ENCODE results near the gene TH.

The TH gene

GRCh38 chr11:2163428-2163978 is 8.1 kb downstream of the TH start:
- CTCF ChIA-PET = interaction anchor here (1.1 to 3.3 kb wide), 3 partner anchors 11 to 470 kb away, joined by 3 to 20 read pairs (median 4); no protein-coding TSS in a partner anchor
- POLR2A ChIA-PET = no interaction called here
- TF ChIP-seq, protein P1, sequence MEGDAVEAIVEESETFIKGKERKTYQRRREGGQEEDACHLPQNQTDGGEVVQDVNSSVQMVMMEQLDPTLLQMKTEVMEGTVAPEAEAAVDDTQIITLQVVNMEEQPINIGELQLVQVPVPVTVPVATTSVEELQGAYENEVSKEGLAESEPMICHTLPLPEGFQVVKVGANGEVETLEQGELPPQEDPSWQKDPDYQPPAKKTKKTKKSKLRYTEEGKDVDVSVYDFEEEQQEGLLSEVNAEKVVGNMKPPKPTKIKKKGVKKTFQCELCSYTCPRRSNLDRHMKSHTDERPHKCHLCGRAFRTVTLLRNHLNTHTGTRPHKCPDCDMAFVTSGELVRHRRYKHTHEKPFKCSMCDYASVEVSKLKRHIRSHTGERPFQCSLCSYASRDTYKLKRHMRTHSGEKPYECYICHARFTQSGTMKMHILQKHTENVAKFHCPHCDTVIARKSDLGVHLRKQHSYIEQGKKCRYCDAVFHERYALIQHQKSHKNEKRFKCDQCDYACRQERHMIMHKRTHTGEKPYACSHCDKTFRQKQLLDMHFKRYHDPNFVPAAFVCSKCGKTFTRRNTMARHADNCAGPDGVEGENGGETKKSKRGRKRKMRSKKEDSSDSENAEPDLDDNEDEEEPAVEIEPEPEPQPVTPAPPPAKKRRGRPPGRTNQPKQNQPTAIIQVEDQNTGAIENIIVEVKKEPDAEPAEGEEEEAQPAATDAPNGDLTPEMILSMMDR (IDR thresholded peaks at IDR 0.05; ENCODE audit: control extremely low read depth, extremely low read depth, low read depth, missing control alignments) = no peak
- DNase-seq (ENCODE audit: extremely low spot score) = no peak

GRCh38 chr11:2160736-2161259 is 10.8 kb downstream of the TH start, which contains the start of gene INS:
Gene INS (minus strand): TSS chr11:2161209. CDS start chr11:2160971, 238 bp downstream.
- ChIA-PET POLR2A (no interaction called here), CTCF (interaction anchor here (2.5 to 17.4 kb wide), 2 partner anchors 10 to 128 kb away, joined by 21 to 561 read pairs; no protein-coding TSS in a partner anchor)
- TF ChIP-seq, protein P1 (IDR thresholded peaks at IDR 0.05; ENCODE audit: control extremely low read depth, extremely low read depth, low read depth, missing control alignments) = no peak
- DNase-seq (ENCODE audit: extremely low spot score) = no peak

DNA sequence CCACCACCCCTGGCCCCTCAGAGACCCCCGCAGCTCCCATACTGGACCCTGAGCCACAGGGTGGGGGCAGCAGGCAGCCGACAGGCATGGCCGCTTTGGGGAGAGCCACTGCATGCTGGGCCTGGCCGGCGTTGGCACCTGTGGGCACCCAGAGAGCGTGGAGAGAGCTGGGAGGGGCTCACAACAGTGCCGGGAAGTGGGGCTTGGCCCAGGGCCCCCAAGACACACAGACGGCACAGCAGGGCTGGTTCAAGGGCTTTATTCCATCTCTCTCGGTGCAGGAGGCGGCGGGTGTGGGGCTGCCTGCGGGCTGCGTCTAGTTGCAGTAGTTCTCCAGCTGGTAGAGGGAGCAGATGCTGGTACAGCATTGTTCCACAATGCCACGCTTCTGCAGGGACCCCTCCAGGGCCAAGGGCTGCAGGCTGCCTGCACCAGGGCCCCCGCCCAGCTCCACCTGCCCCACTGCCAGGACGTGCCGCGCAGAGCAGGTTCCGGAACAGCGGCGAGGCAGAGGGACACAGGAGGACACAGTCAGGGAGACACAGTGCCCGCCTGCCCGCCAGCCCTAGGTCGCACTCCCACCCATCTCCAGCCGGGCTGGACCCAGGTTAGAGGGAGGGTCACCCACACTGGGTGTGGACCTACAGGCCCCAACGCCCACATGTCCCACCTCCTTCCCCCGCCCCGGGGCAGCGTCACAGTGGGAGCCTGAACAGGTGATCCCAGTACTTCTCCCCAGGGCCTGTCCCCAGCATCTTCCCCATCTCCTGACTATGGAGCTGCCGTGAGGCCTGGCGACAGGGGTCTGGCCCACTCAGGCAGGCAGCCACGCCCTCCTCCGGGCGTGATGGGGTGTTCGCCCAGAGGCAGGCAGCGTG is 11.8 kb downstream of the TH start:
- ChIA-PET POLR2A (no interaction called here), CTCF (interaction anchor here (1.3 to 17.4 kb wide), 5 partner anchors 9 to 467 kb away, joined by 4 to 561 read pairs (median 21); no protein-coding TSS in a partner anchor)
- DNase-seq (ENCODE audit: extremely low spot score) = no peak
- TF ChIP-seq, protein P1 (IDR thresholded peaks at IDR 0.05; ENCODE audit: control extremely low read depth, extremely low read depth, low read depth, missing control alignments) = no peak

GRCh38 chr11:2158966-2159365 is 12.6 kb downstream of the TH start:
- CTCF ChIA-PET = interaction anchor here (1.3 to 17.4 kb wide), 5 partner anchors 8 to 466 kb away, joined by 4 to 561 read pairs (median 21); no protein-coding TSS in a partner anchor
- POLR2A ChIA-PET = no interaction called here
- DNase-seq (ENCODE audit: extremely low spot score) = no peak
- TF ChIP-seq, protein P1 (IDR thresholded peaks at IDR 0.05; ENCODE audit: control extremely low read depth, extremely low read depth, low read depth, missing control alignments) = no peak

DNA sequence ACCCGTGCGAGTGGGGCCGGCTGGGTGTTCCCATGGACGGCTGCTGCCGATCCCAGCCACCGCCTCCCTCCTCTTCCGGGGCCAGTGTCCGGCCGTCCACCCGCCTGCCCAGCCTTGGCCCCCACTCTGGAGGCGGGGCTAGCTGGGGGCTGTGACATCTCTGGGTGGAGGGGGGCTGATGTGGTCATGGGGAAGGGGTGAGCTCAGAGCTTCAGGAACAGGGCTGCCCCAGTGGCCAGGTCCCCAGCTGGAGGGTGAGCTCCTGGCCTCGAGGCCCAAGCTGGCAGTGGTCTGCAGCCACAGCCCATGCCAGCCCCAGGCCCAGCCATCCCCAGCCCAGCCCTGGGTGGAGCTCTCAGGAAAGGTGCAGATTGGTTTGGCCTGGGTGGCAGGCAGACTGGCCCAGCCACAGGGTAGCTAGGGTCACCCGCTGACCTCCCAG is 13.3 kb downstream of the TH start:
- POLR2A ChIA-PET = no interaction called here
- CTCF ChIA-PET = interaction anchor here (1.3 to 17.4 kb wide), 6 partner anchors 11 to 506 kb away, joined by 4 to 561 read pairs (median 6); no protein-coding TSS in a partner anchor
- no peak for DNase-seq (ENCODE audit: extremely low spot score)
- TF ChIP-seq, protein P1 (IDR thresholded peaks at IDR 0.05; ENCODE audit: control extremely low read depth, extremely low read depth, low read depth, missing control alignments) = no peak
